Peyer's patch (tissue), 4 donors: ENCODE results near the gene SOX12.

ENCODE experiments used
- CTCF ChIP-seq, 6 experiments: fragments of 450-650 bp in 4 of 6; fragments of 200-600 bp in 2 of 6; sonication (generic) in 1 of 6; IDR thresholded peaks; one replicate each; pipeline ENCODE4 v1.5.1; 2017 to 2019; ENCODE audit warnings: antibody characterized with exemption in 6 of 6, mild to moderate bottlenecking in 3 of 6, moderate library complexity in 1 of 6
- POLR2A ChIP-seq, 2 donors: fragments of 450-650 bp; IDR thresholded peaks; one replicate each; pipeline ENCODE4 v1.5.1; 2017; ENCODE audit warnings: antibody characterized with exemption in 2 of 2, mild to moderate bottlenecking in 2 of 2, moderate library complexity in 2 of 2

- TF ChIP-seq CTCF (IDR thresholded peaks at IDR 0.05) (no peak), POLR2A (IDR thresholded peaks at IDR 0.05) (no peak)
Measured at GRCh38 chr20:313948-314347, 11.4 kb upstream of the SOX12 start.
